ENCODE data around the gene CRX.
"Not testable (repeated sequence)": the region's sequence is repeated elsewhere in the genome, so short reads cannot be mapped to it uniquely, and the experiment has no call there.

DNA sequence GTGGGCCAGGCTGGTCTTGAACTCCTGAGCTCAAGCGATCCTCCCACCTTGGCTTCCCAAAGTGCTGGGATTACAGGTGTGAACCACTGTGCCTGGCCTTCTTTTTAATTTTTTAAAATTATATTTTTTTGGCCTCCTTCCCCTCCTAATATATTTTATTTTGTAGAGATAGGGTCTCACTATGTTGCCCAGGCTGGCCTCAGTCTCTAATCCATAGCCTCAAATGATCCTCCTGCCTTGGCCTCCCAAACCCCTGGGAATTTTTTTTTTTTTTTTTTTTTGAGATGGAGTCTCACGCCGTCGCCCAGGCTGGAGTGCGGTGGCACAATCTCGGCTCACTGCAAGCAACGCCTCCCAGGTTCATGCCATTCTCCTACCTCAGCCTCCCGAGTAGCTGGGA lies 5.5 kb upstream of the CRX start:
- not testable (repeated sequence) for TF ChIP-seq POLR2A, TAF1 (IDR thresholded peaks at IDR 0.05; ENCODE audit: low read depth, low read length)

Data from GM12891 (cell line).